ENCODE measurements around the gene TMEM41A. TPM values are rescaled to one million over a fixed set of nuclear protein-coding genes. Genes with fewer than 3 reads are reported as not detected.

Gene TMEM41A
- total and polyA plus RNA-seq, 12 donors: 15.8 to 112 (median 33.4) TPM

DNA sequence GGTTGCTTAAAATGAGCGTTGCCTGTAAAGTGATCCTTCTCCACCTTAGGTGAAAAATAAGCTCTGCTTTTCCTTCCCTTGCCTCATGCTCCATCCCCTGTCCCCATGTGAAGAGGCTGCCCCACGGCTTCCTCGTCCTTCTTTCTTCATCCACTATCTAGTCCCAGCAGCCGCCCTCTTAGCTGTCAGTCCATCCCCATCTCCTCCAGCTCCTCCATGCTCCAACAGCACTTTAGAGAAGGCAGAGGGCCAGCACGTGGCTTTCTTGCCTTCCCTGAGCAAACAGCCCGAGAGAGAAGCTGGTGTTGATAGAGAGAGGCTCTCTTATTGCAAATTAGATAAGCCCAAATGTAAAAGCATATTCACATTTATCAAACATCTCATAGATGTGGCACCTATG is 9.0 kb upstream of the TMEM41A start:
- Histone ChIP-seq H3K27ac (no peak overlapping the region), H3K36me3 (replicated peaks in 1 of 2) (no peaks in the 10 kb centered on the region), H3K4me3 (no peak overlapping the region), H3K4me1 (replicated peaks in 1 of 2) (peaks cover 5 to 6% of the 10 kb centered on the region in 2 donors), H3K27me3 (no peaks in the 10 kb centered on the region), H3K9me3 (replicated peaks in 1 of 3) (no peaks in the 10 kb centered on the region)
- TF ChIP-seq, protein P1, sequence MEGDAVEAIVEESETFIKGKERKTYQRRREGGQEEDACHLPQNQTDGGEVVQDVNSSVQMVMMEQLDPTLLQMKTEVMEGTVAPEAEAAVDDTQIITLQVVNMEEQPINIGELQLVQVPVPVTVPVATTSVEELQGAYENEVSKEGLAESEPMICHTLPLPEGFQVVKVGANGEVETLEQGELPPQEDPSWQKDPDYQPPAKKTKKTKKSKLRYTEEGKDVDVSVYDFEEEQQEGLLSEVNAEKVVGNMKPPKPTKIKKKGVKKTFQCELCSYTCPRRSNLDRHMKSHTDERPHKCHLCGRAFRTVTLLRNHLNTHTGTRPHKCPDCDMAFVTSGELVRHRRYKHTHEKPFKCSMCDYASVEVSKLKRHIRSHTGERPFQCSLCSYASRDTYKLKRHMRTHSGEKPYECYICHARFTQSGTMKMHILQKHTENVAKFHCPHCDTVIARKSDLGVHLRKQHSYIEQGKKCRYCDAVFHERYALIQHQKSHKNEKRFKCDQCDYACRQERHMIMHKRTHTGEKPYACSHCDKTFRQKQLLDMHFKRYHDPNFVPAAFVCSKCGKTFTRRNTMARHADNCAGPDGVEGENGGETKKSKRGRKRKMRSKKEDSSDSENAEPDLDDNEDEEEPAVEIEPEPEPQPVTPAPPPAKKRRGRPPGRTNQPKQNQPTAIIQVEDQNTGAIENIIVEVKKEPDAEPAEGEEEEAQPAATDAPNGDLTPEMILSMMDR (IDR thresholded peaks at IDR 0.05): no peak
- no peak for TF ChIP-seq POLR2A (IDR thresholded peaks at IDR 0.05)
- WGBS, 4 donors: 79 to 87% (median 80%) methylated on average over 6 of the region's 6 CpGs
- no peak for DNase-seq
- intact Hi-C loops (cut with DNase I): loop anchor here in 1 of 2 donors (10.0 kb wide), 1 partner anchor 47 kb away; the partner anchor contains the start of gene LIPH

DNA sequence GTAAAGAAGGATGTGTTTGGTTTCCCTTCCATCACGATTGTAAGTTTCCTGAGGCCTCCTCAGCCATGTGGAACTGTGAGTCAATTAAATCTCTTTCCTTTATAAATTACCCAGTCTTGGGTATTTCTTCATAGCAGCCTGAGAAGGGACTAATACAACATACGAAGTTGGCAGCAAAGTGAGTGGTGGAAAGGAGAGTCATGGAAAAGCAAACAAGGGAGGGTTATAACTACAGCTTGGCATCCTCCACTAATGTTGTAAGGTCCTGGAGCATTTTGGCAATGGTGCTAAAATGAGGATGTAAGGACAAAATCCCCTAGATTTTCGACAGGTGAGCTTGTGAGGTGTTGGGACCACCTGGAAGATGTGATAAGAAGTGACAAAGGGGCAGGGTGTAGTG is 5.8 kb upstream of the TMEM41A start:
- Histone ChIP-seq H3K27me3 (no peaks in the 10 kb centered on the region), H3K9me3 (replicated peaks in 1 of 3) (no peaks in the 10 kb centered on the region), H3K4me1 (replicated peaks in 1 of 2) (peaks cover 8% of the 10 kb centered on the region in 2 donors), H3K27ac (no peak overlapping the region), H3K36me3 (replicated peaks in 1 of 2) (no peaks in the 10 kb centered on the region), H3K4me3 (no peak overlapping the region)
- no peak for DNase-seq
- intact Hi-C loops (cut with DNase I): loop anchor here in 1 of 2 donors (10.0 kb wide), 1 partner anchor 50 kb away; the partner anchor contains the start of gene LIPH
- 71 to 75% (median 73%) methylated on average over 3 of the region's 3 CpGs for WGBS, 4 donors
- no peak for TF ChIP-seq POLR2A (IDR thresholded peaks at IDR 0.05)
- TF ChIP-seq, protein P1 (IDR thresholded peaks at IDR 0.05): no peak

DNA sequence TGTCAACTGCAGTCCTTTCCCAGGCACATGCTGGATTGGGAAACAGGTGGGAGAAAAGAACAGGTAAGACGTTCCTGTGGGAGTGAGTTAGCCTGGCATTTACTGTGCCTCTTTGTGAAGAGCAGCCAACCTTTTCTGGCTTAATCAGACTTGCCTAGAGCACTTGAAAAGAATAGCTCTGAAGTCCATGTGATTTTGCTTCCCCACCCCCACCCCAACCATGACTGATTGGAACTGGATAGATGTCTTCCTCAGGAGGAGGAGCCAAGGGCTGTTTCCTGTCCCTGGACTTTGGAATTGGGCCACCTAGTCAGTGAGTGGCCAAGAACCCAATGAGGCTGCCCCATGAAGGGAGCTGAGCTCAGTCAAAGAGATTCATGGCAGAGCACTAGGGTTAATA is 4.7 kb upstream of the TMEM41A start:
- peaks cover 8 to 13% of the 10 kb centered on the region in 2 donors for H3K4me1 ChIP-seq (replicated peaks in 1 of 2)
- no peak overlapping the region for H3K4me3 ChIP-seq
- no peaks in the 10 kb centered on the region for H3K9me3 ChIP-seq (replicated peaks in 1 of 3)
- WGBS, 4 donors: 47 to 67% (median 55%) methylated on average over 1 of the region's 1 CpG
- H3K27ac ChIP-seq: peak overlapping the region in 1 of 5 donors; percentile 67
- no peaks in the 10 kb centered on the region for H3K27me3 ChIP-seq
- intact Hi-C loops (cut with DNase I): loop anchor here in 1 of 2 donors (10.0 kb wide), 1 partner anchor 51 kb away; the partner anchor contains the start of gene LIPH
- H3K36me3 ChIP-seq (replicated peaks in 1 of 2): no peaks in the 10 kb centered on the region
- no peak for DNase-seq
- TF ChIP-seq, protein P1 (IDR thresholded peaks at IDR 0.05): no peak
- no peak for TF ChIP-seq POLR2A (IDR thresholded peaks at IDR 0.05)

DNA sequence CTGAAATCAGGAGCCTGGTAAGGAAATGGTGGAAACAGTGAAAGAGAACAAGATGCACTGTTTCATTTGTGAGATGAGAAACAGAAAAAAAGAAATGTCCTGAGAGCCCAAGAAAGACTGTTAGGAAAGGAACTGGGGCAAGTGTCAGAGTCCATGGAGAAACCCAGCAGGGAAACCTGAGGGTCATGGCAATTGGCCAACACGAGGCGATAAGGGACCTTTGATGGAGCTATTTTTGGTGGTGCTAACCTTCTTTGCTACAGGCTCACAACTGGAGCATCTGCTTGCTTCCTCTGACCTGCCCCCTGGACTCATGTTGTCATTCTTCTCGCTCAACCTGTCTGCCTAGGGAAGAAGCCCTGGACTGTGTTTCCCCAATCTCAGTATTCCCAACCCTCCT is 4.2 kb upstream of the TMEM41A start:
- H3K27me3 ChIP-seq: no peaks in the 10 kb centered on the region
- WGBS, 4 donors: 30 to 44% (median 37%) methylated on average over 2 to 3 of the region's 3 CpGs
- TF ChIP-seq, protein P1 (IDR thresholded peaks at IDR 0.05): no peak
- TF ChIP-seq POLR2A (IDR thresholded peaks at IDR 0.05): no peak
- no peak overlapping the region for H3K4me3 ChIP-seq
- intact Hi-C loops (cut with DNase I): loop anchor here in 1 of 2 donors (10.0 kb wide), 1 partner anchor 52 kb away; the partner anchor contains the start of gene LIPH
- DNase-seq: peak in 6 of 7 donors; percentile 52 to 80 (median 74)
- H3K9me3 ChIP-seq (replicated peaks in 1 of 3): no peaks in the 10 kb centered on the region
- no peaks in the 10 kb centered on the region for H3K36me3 ChIP-seq (replicated peaks in 1 of 2)
- peak overlapping the region in 1 of 5 donors; percentile 67 for H3K27ac ChIP-seq
- H3K4me1 ChIP-seq (replicated peaks in 1 of 2): peaks cover 10 to 13% of the 10 kb centered on the region in 2 donors

Measured in adrenal gland (tissue), 12 donors.